Measurements from ENCODE around the gene AK1. TPM values are rescaled to one million over a fixed set of nuclear protein-coding genes. Genes with fewer than 3 reads are reported as not detected.
"Not testable (repeated sequence)": the region's sequence is repeated elsewhere in the genome, so short reads cannot be mapped to it uniquely, and the experiment has no call there.

AK1 gene
- polyA plus RNA-seq, 2 donors: 51.7 to 68.4 TPM

DNA sequence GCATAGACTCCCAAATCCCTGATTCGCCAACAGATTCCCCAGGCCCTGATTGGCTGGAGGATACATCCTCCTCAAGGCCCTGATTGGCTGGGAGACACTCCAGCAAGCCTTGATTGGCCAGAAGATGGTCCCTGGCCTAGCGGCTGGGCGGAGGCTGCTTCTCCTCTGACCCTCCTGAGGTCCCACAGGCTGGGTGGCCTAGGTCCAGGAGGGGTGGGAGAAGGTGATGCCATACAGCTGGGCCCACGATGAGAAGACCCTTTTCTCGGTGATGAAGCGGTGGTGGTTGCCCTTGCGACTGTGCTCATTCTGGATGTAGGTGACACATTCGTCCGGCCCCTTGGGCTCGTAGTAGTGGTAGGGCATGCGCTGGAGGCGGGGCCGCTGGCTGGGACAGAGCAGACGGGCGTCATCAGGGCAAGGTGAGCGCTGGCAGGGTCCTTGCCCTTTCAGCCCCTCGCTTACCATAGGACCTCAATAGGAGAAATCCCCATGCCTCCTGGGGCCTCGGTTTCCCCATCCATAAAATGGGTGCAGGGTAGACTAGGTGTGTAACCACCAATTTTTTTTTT, 9.0 kb upstream of the AK1 start:
- no peaks in the 10 kb centered on the region for H3K9me3 ChIP-seq (ENCODE audit: control insufficient read depth in 2 of 2, insufficient read depth in 1 of 2, low read depth in 1 of 2, low read length in 1 of 2)
- H3K27ac ChIP-seq (ENCODE audit: low read depth in 2 of 2, low read length in 1 of 2): no peak overlapping the region
- H3K27me3 ChIP-seq (ENCODE audit: control insufficient read depth in 1 of 2, insufficient read depth in 2 of 2, low read length in 2 of 2): no peaks in the 10 kb centered on the region
- peaks cover 3 to 4% of the 10 kb centered on the region in 2 donors for H3K4me1 ChIP-seq (ENCODE audit: control insufficient read depth in 2 of 2, insufficient read depth in 2 of 2, low read length in 1 of 2)
- WGBS, 2 donors: 96 to 97% methylated on average over 18 of the region's 18 CpGs
- peaks cover 7 to 24% of the 10 kb centered on the region in 2 donors for H3K36me3 ChIP-seq (ENCODE audit: control insufficient read depth in 2 of 2, insufficient read depth in 2 of 2, low read length in 1 of 2)
- no peak overlapping the region for H3K4me3 ChIP-seq (ENCODE audit: low read depth in 1 of 2, low read length in 2 of 2)

DNA sequence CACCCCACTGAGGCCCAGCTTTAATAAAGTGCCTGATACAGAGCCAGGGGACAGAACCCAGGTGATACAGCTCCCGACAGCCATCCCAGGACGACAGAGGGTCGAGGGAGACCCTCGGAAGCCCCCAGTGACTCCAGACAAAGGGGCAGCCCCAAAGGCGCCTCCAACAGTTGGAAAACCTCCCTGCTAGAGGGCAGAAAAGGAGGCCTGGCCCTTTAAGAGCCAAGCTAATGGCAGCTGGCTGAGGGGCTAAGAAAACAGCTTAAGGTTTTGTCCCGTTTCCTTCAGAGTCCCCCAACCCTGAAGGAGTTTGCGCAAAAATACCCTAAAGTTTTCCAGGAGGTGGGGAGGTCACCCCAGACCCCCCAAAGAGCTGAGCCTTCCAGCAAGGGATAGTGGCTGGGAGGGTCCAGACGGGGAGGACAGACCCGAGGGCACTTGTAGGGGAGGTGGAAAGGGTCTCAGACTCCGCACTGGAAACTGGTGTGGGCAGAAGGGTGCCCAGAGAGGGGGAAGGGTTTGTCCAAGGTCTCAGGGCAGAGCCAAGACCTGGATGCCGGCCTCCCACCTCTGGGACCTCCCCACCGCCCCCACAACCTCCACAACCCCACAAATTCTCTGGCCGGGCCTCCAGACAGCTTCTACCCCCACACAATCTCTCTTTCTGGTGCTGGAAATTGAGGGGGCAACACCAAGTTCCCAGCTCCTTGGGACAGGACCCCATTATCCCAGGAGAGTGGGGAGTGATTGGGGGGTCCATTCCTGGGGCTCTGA, 8.2 kb upstream of the AK1 start:
- 78 to 80% methylated on average over 13 of the region's 13 CpGs for WGBS, 2 donors
- Histone ChIP-seq H3K4me3 (ENCODE audit: low read depth in 1 of 2, low read length in 2 of 2) (no peak overlapping the region), H3K4me1 (ENCODE audit: control insufficient read depth in 2 of 2, insufficient read depth in 2 of 2, low read length in 1 of 2) (peaks cover 3 to 4% of the 10 kb centered on the region in 2 donors), H3K27me3 (ENCODE audit: control insufficient read depth in 1 of 2, insufficient read depth in 2 of 2, low read length in 2 of 2) (no peaks in the 10 kb centered on the region), H3K27ac (ENCODE audit: low read depth in 2 of 2, low read length in 1 of 2) (no peak overlapping the region), H3K36me3 (ENCODE audit: control insufficient read depth in 2 of 2, insufficient read depth in 2 of 2, low read length in 1 of 2) (peaks cover 7 to 21% of the 10 kb centered on the region in 2 donors), H3K9me3 (ENCODE audit: control insufficient read depth in 2 of 2, insufficient read depth in 1 of 2, low read depth in 1 of 2, low read length in 1 of 2) (no peaks in the 10 kb centered on the region)

DNA sequence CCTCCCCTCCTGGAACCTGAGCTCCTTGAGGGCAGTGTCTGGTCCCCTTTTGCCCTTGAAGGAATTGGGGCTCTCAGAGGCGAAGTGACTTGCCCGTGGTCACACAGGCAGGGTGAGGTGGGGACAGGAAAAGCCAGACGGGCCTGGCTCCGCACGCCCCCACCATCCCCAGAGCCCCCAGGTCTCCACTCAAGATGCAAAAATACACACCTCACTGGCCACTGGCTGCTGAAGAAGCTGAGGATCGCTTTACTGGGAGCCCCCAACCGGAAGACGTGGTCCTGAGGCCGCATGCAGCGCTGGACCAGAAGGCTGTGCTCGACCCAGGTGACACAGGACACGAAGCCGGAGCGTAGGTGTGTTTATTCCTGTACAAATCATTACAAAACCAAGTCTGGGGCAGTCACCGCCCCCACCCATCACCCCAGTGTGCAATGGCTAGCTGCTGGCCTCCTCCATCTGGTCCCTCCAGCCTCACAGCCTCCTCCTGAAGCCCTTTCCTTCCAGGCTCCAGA, 7.6 kb upstream of the AK1 start:
- Histone ChIP-seq H3K9me3 (ENCODE audit: control insufficient read depth in 2 of 2, insufficient read depth in 1 of 2, low read depth in 1 of 2, low read length in 1 of 2) (no peaks in the 10 kb centered on the region), H3K4me1 (ENCODE audit: control insufficient read depth in 2 of 2, insufficient read depth in 2 of 2, low read length in 1 of 2) (peaks cover 3 to 4% of the 10 kb centered on the region in 2 donors), H3K27me3 (ENCODE audit: control insufficient read depth in 1 of 2, insufficient read depth in 2 of 2, low read length in 2 of 2) (no peaks in the 10 kb centered on the region), H3K4me3 (ENCODE audit: low read depth in 1 of 2, low read length in 2 of 2) (no peak overlapping the region), H3K27ac (ENCODE audit: low read depth in 2 of 2, low read length in 1 of 2) (peak overlapping the region in 1 of 2 donors; percentile 13), H3K36me3 (ENCODE audit: control insufficient read depth in 2 of 2, insufficient read depth in 2 of 2, low read length in 1 of 2) (peaks cover 7 to 15% of the 10 kb centered on the region in 2 donors)
- WGBS, 2 donors: 78 to 82% methylated on average over 15 of the region's 15 CpGs

DNA sequence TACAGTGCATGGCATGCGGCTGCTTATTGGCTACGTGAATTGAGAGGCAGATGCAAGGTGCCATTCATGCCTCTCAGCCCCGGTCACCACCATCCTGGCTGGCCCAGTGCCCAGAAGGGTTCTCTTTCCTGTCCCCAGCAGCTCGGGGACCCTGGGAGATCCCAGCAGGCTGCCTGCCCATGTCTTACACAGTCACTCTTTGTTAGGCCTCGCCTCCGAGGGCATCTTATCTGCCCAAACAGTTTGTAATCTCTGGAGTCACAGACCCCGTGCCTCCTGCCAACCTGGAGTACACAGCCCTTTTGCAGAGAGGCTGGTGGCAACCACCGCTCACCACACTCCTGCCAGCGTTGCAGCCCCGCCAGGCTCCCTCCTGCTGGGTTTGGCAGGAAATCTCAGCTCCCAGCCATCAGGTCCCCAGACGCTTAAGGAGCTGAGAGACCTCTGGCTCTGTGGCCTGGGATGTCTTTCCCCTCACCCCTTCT, 7.0 kb upstream of the AK1 start:
- Histone ChIP-seq H3K4me3 (ENCODE audit: low read depth in 1 of 2, low read length in 2 of 2) (no peak overlapping the region), H3K36me3 (ENCODE audit: control insufficient read depth in 2 of 2, insufficient read depth in 2 of 2, low read length in 1 of 2) (peaks cover 7 to 15% of the 10 kb centered on the region in 2 donors), H3K27me3 (ENCODE audit: control insufficient read depth in 1 of 2, insufficient read depth in 2 of 2, low read length in 2 of 2) (no peaks in the 10 kb centered on the region), H3K27ac (ENCODE audit: low read depth in 2 of 2, low read length in 1 of 2) (peak overlapping the region in 1 of 2 donors; percentile 9), H3K4me1 (ENCODE audit: control insufficient read depth in 2 of 2, insufficient read depth in 2 of 2, low read length in 1 of 2) (peaks cover 3 to 4% of the 10 kb centered on the region in 2 donors), H3K9me3 (ENCODE audit: control insufficient read depth in 2 of 2, insufficient read depth in 1 of 2, low read depth in 1 of 2, low read length in 1 of 2) (no peaks in the 10 kb centered on the region)
- 46 to 60% methylated on average over 11 of the region's 11 CpGs for WGBS, 2 donors

DNA sequence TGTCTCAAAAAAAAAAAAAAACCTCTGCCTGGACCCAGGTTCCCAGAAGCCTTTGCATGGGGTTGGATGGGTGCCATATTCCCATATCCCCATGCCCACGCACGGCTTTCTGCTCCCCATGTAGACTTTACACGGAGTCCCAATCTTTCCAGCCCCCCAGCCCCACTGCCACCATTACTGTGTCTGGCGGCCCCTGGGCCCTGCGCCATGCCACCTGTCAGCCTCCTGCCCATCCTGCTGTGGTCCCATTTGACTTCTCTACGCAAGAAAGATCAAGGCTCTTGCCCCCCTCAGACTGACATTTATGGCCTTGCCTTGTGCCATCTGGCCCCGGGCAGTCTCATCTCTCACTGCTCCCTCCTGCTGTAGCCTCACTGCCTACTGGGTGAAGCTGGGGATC, 6.5 kb upstream of the AK1 start:
- no peak overlapping the region for H3K27ac ChIP-seq (ENCODE audit: low read depth in 2 of 2, low read length in 1 of 2)
- 80 to 87% methylated on average over 7 of the region's 7 CpGs for WGBS, 2 donors
- H3K4me3 ChIP-seq (ENCODE audit: low read depth in 1 of 2, low read length in 2 of 2): no peak overlapping the region
- H3K4me1 ChIP-seq (ENCODE audit: control insufficient read depth in 2 of 2, insufficient read depth in 2 of 2, low read length in 1 of 2): peaks cover 3 to 4% of the 10 kb centered on the region in 2 donors
- peaks cover 7 to 15% of the 10 kb centered on the region in 2 donors for H3K36me3 ChIP-seq (ENCODE audit: control insufficient read depth in 2 of 2, insufficient read depth in 2 of 2, low read length in 1 of 2)
- no peaks in the 10 kb centered on the region for H3K9me3 ChIP-seq (ENCODE audit: control insufficient read depth in 2 of 2, insufficient read depth in 1 of 2, low read depth in 1 of 2, low read length in 1 of 2)
- H3K27me3 ChIP-seq (ENCODE audit: control insufficient read depth in 1 of 2, insufficient read depth in 2 of 2, low read length in 2 of 2): no peaks in the 10 kb centered on the region

DNA sequence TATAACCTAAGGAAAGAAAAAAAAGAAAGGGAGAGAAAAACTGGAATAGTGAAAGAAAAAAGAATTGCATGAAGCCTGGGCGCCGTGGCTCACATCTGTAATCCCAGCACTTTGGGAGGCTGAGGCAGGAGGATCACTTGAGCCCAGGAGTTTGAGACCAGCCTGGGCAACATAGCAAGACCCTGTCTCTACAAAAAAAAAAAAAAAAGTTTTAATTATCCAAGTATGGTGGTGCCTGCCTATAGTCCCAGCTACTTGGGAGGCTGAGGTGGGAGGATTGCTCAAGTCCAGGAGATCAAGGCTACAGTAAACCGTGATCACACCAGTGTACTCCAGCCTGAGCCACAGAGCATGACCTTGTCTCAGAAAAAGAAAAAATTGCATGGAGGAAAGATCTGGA, 4.2 kb upstream of the AK1 start:
- H3K27ac ChIP-seq (ENCODE audit: low read depth in 2 of 2, low read length in 1 of 2); H3K27me3 ChIP-seq (ENCODE audit: control insufficient read depth in 1 of 2, insufficient read depth in 2 of 2, low read length in 2 of 2); H3K9me3 ChIP-seq (ENCODE audit: control insufficient read depth in 2 of 2, insufficient read depth in 1 of 2, low read depth in 1 of 2, low read length in 1 of 2); H3K36me3 ChIP-seq (ENCODE audit: control insufficient read depth in 2 of 2, insufficient read depth in 2 of 2, low read length in 1 of 2); H3K4me3 ChIP-seq (ENCODE audit: low read depth in 1 of 2, low read length in 2 of 2): not testable (repeated sequence)
- 83 to 87% methylated on average over 3 of the region's 3 CpGs for WGBS, 2 donors
- peaks cover 9 to 11% of the 10 kb centered on the region in 2 donors for H3K4me1 ChIP-seq (ENCODE audit: control insufficient read depth in 2 of 2, insufficient read depth in 2 of 2, low read length in 1 of 2)

GRCh38 chr9:127880143-127880542, 2.7 kb upstream of the AK1 start:
- no peaks in the 10 kb centered on the region for H3K27me3 ChIP-seq (ENCODE audit: control insufficient read depth in 1 of 2, insufficient read depth in 2 of 2, low read length in 2 of 2)
- H3K9me3 ChIP-seq (ENCODE audit: control insufficient read depth in 2 of 2, insufficient read depth in 1 of 2, low read depth in 1 of 2, low read length in 1 of 2): no peaks in the 10 kb centered on the region
- H3K4me1 ChIP-seq (ENCODE audit: control insufficient read depth in 2 of 2, insufficient read depth in 2 of 2, low read length in 1 of 2): peaks cover 17 to 23% of the 10 kb centered on the region in 2 donors
- WGBS, 2 donors: 77 to 78% methylated on average over 8 of the region's 8 CpGs
- H3K4me3 ChIP-seq (ENCODE audit: low read depth in 1 of 2, low read length in 2 of 2): no peak overlapping the region
- H3K36me3 ChIP-seq (ENCODE audit: control insufficient read depth in 2 of 2, insufficient read depth in 2 of 2, low read length in 1 of 2): no peaks in the 10 kb centered on the region
- no peak overlapping the region for H3K27ac ChIP-seq (ENCODE audit: low read depth in 2 of 2, low read length in 1 of 2)

DNA sequence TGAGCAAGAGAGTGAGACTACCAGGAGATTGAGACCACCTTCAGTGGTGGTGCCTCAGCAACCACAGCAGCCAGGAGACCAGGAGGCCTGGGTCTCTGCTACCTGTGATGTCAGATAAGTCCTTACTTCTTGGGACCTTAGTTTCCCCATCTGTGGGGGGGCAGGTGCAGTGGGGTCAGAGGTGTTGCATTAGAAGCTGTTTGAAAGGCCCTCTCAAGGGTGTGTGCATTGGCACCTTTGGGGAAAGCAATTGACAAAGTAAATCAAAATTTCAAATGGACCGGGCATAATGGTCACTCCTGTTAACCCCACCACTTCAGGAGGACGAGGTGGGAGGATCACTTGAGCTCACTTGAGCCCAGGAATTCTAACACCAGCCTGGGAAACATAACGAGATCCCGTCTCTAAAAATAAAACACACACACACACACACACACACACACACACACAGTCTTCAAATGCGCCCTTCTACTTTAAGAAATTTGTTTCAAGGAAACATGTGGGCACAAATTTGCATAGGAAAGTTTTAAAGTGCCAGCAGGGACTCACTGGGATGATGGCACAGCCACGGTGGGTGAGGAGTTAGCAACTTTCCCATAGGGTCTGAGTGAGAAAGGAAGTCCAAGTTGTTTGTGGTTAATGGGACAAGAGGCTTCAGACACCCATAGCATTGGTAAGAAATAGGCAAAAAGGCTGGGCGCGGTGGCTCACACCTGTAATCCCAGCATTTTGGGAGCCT, 1.3 kb upstream of the AK1 start:
- Histone ChIP-seq H3K36me3 (ENCODE audit: control insufficient read depth in 2 of 2, insufficient read depth in 2 of 2, low read length in 1 of 2) (peaks cover 0 to 3% of the 10 kb centered on the region in 2 donors), H3K27me3 (ENCODE audit: control insufficient read depth in 1 of 2, insufficient read depth in 2 of 2, low read length in 2 of 2) (no peaks in the 10 kb centered on the region), H3K9me3 (ENCODE audit: control insufficient read depth in 2 of 2, insufficient read depth in 1 of 2, low read depth in 1 of 2, low read length in 1 of 2) (no peaks in the 10 kb centered on the region), H3K27ac (ENCODE audit: low read depth in 2 of 2, low read length in 1 of 2) (no peak overlapping the region), H3K4me3 (ENCODE audit: low read depth in 1 of 2, low read length in 2 of 2) (no peak overlapping the region), H3K4me1 (ENCODE audit: control insufficient read depth in 2 of 2, insufficient read depth in 2 of 2, low read length in 1 of 2) (peaks cover 17 to 30% of the 10 kb centered on the region in 2 donors)
- 67 to 71% methylated on average over 8 of the region's 8 CpGs for WGBS, 2 donors

DNA sequence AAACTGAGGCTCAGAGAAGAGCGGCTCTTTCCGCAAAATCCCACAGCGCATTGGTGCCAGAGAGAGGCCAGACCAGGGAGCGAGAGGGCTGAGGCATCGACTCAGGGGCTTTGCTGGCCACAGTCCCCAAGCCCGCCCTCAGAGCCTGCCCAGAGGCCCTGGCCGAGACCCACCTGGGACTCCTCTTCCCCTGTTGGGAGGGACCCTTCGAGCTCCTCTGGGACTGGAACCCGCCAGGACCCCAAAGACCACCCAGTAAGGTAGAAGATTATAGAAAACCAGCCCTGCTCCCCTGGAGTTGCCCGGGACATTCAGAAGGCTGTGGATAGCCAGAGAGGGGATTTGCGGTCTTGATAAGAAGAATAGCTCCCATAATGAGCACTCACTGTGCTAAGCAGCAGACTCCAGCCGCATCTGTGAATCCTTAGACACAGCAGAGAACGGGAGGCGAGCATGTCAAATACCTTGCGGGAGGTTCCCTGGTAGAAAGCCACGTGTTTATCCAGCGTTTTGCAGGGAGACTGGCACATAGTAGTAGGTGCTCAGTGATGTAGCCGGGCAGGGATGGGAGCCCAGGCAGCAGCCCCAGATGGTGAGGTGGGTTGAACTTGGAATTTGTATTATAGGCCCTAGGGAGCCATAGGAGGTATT, 651 bp upstream of the AK1 start:
- peak overlapping the region in 1 of 2 donors; percentile 8 for H3K27ac ChIP-seq (ENCODE audit: low read depth in 2 of 2, low read length in 1 of 2)
- H3K4me1 ChIP-seq (ENCODE audit: control insufficient read depth in 2 of 2, insufficient read depth in 2 of 2, low read length in 1 of 2): peaks cover 16 to 33% of the 10 kb centered on the region in 2 donors
- 39 to 45% methylated on average over 18 of the region's 18 CpGs for WGBS, 2 donors
- H3K4me3 ChIP-seq (ENCODE audit: low read depth in 1 of 2, low read length in 2 of 2): peak overlapping the region; percentile 51 to 56
- H3K36me3 ChIP-seq (ENCODE audit: control insufficient read depth in 2 of 2, insufficient read depth in 2 of 2, low read length in 1 of 2): peaks cover 0 to 3% of the 10 kb centered on the region in 2 donors
- H3K27me3 ChIP-seq (ENCODE audit: control insufficient read depth in 1 of 2, insufficient read depth in 2 of 2, low read length in 2 of 2): no peaks in the 10 kb centered on the region
- no peaks in the 10 kb centered on the region for H3K9me3 ChIP-seq (ENCODE audit: control insufficient read depth in 2 of 2, insufficient read depth in 1 of 2, low read depth in 1 of 2, low read length in 1 of 2)
